ENCODE measurements around the gene SYT15.

SYT15 gene

GRCh38 chr10:46556515-46557318 is 22.2 kb upstream of the SYT15 start, which contains the start of gene GPRIN2:
Gene GPRIN2, minus strand, starts transcription at chr10:46556658. Its CDS starts 5,922 bp downstream, at chr10:46550736.
- H3K4me3 ChIP-seq (ENCODE audit: low read depth, low read length) = peak within 1 kb of the TSS; percentile 34; the same call in 1 of the 2 replicates
- TF ChIP-seq CTCF (IDR thresholded peaks at IDR 0.05; ENCODE audit: low read depth, low read length) = no peak

- TF ChIP-seq CTCF (IDR thresholded peaks at IDR 0.05; ENCODE audit: low read depth, low read length) = no peak
- H3K4me3 ChIP-seq (ENCODE audit: low read depth, low read length) = no peak overlapping the region
Observed at GRCh38 chr10:46557319-46558121, 21.4 kb upstream of the SYT15 start.

GRCh38 chr10:46558122-46558391 is 20.9 kb upstream of the SYT15 start:
- TF ChIP-seq CTCF (IDR thresholded peaks at IDR 0.05; ENCODE audit: low read depth, low read length) = no peak
- no peak overlapping the region for H3K4me3 ChIP-seq (ENCODE audit: low read depth, low read length)

- no peak overlapping the region for H3K4me3 ChIP-seq (ENCODE audit: low read depth, low read length)
- no peak for TF ChIP-seq CTCF (IDR thresholded peaks at IDR 0.05; ENCODE audit: low read depth, low read length)
Observed at GRCh38 chr10:46558392-46559185, 20.3 kb upstream of the SYT15 start.

- no peak for TF ChIP-seq CTCF (IDR thresholded peaks at IDR 0.05; ENCODE audit: low read depth, low read length)
- no peak overlapping the region for H3K4me3 ChIP-seq (ENCODE audit: low read depth, low read length)
Observed at GRCh38 chr10:46559231-46559671, 19.7 kb upstream of the SYT15 start.

- no peak overlapping the region for H3K4me3 ChIP-seq (ENCODE audit: low read depth, low read length)
Observed at GRCh38 chr10:46560381-46560780, 18.5 kb upstream of the SYT15 start.

More at GRCh38 chr10:46560381-46560780, 18.5 kb upstream of the SYT15 start:
- TF ChIP-seq CTCF (IDR thresholded peaks at IDR 0.05; ENCODE audit: low read depth, low read length) = no peak
